Measurements from ENCODE around the gene NADK.

GRCh38 chr1:1724035-1724864 is 54.0 kb downstream of the NADK start, which contains the start of gene CDK11A:
- TF ChIP-seq, protein P1, sequence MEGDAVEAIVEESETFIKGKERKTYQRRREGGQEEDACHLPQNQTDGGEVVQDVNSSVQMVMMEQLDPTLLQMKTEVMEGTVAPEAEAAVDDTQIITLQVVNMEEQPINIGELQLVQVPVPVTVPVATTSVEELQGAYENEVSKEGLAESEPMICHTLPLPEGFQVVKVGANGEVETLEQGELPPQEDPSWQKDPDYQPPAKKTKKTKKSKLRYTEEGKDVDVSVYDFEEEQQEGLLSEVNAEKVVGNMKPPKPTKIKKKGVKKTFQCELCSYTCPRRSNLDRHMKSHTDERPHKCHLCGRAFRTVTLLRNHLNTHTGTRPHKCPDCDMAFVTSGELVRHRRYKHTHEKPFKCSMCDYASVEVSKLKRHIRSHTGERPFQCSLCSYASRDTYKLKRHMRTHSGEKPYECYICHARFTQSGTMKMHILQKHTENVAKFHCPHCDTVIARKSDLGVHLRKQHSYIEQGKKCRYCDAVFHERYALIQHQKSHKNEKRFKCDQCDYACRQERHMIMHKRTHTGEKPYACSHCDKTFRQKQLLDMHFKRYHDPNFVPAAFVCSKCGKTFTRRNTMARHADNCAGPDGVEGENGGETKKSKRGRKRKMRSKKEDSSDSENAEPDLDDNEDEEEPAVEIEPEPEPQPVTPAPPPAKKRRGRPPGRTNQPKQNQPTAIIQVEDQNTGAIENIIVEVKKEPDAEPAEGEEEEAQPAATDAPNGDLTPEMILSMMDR (IDR thresholded peaks at IDR 0.05) = peak in 6 of 7 experiments; percentile 16 to 56 (median 44)
- peak; percentile 54 to 80 (median 79) for TF ChIP-seq POLR2A (IDR thresholded peaks at IDR 0.05)
